K562 (cell line): Measurements from ENCODE around the gene TUBE1. TPM values are rescaled to one million over a fixed set of nuclear protein-coding genes. Genes with fewer than 3 reads are reported as not detected.

Source experiments
- ATAC-seq: fragments of 200-7000 bp; cut with Tn5 transposase; 3 replicates; pipeline ENCODE4 v1.9.1; 2020; ENCODE audit warnings: moderate library complexity
- BruUV-seq: library from RNA; stranded (reverse); fragments of 400-500 nt; replicated peaks from 2 replicates; lab custom pipeline; 2021; lab: Mats Ljungman, UMichigan
- CTCF ChIA-PET: fragments of 300-600 bp; formaldehyde crosslinking; extraction: SDS; loops from one replicate; lab custom pipeline; 2021; ENCODE audit warnings: low intra/inter-chr PET ratio; lab: Yijun Ruan, JAX
- POLR2A ChIA-PET: fragments of 300-600, 350-650 bp; sonication (Branson Sonifier 250); formaldehyde crosslinking; extraction: SDS; loops from one replicate; lab custom pipeline; 2021; ENCODE audit warnings: antibody characterized with exemption, inconsistent platforms; lab: Yijun Ruan, JAX
- DNase-seq, 4 experiments: peaks; one replicate each; pipeline versions ENCODE4 v3.0.0 to v3.0.0-alpha.2; 2011 to 2018; ENCODE audit warnings: low spot score in 3 of 4, mixed read lengths in 3 of 4; ENCODE audit errors: extremely low read depth in 1 of 4
- FAIRE-seq: peaks from 2 replicates; lab custom pipeline; 2011; peaks lifted over from hg19 to GRCh38; lab: Jason Lieb, UNC
- H2AFZ ChIP-seq: 2 replicates; pipeline ENCODE4 v1.6.0; 2011; ENCODE audit warnings: low read depth, low read length, control low read depth, inconsistent platforms
- H3K27ac ChIP-seq: fragments of 200-600 bp; 3 replicates; pipeline ENCODE4 v1.8.0; 2011; ENCODE audit warnings: low read depth, mild to moderate bottlenecking, control low read depth, inconsistent platforms, low read length, moderate library complexity, mixed read lengths; ENCODE audit errors: extremely low read depth
- H3K27me3 ChIP-seq, 2 experiments: fragments of 300-600 bp in 1 of 2; 2 replicates in 1 of 2; 3 replicates in 1 of 2; pipeline versions ENCODE4 v1.6.0 to v1.8.0; 2011; ENCODE audit warnings: inconsistent platforms in 2 of 2, low read length in 2 of 2, mild to moderate bottlenecking in 1 of 2, mixed read lengths in 1 of 2, moderate library complexity in 1 of 2; ENCODE audit not compliant: control insufficient read depth in 2 of 2, insufficient read depth in 2 of 2
- H3K36me3 ChIP-seq: fragments of 300-600 bp; 3 replicates; pipeline ENCODE4 v1.8.0; 2011; ENCODE audit warnings: mild to moderate bottlenecking, low read length, inconsistent platforms; ENCODE audit not compliant: control insufficient read depth, insufficient read depth
- H3K4me1 ChIP-seq, 2 experiments: fragments of 200-600 bp in 1 of 2; replicated peaks in 1 of 2; 2 replicates in 1 of 2; 3 replicates in 1 of 2; pipeline versions ENCODE4 v1.5.1 to v1.8.0; 2011; ENCODE audit warnings: inconsistent platforms in 2 of 2, low read length in 2 of 2, mild to moderate bottlenecking in 1 of 2, mixed read lengths in 1 of 2, moderate library complexity in 1 of 2; ENCODE audit not compliant: control insufficient read depth in 2 of 2, insufficient read depth in 2 of 2
- H3K4me2 ChIP-seq: 2 replicates; pipeline ENCODE4 v1.6.1; 2011; ENCODE audit warnings: low read length, control low read depth, inconsistent platforms, mixed read lengths; ENCODE audit not compliant: insufficient read depth
- H3K4me3 ChIP-seq: fragments of 200-600 bp; sonication (generic), shearing (Covaris generic); 2 replicates; pipeline ENCODE4 v1.5.1; 2016; ENCODE audit warnings: control low read depth, inconsistent platforms
- H3K79me2 ChIP-seq: fragments of 200-600 bp; 3 replicates; pipeline ENCODE4 v1.8.0; 2011; ENCODE audit warnings: low read length, inconsistent platforms; ENCODE audit not compliant: control insufficient read depth, insufficient read depth
- H3K9ac ChIP-seq, 2 experiments: 2 replicates each; pipeline versions ENCODE4 v1.6.0 to v1.6.1; 2011; ENCODE audit warnings: low read depth in 2 of 2, low read length in 2 of 2, control low read depth in 1 of 2, inconsistent platforms in 1 of 2, mild to moderate bottlenecking in 1 of 2, mixed read lengths in 1 of 2; ENCODE audit not compliant: insufficient read depth in 1 of 2
- H3K9me1 ChIP-seq: one replicate; pipeline ENCODE4 v1.6.0; 2011; ENCODE audit warnings: inconsistent platforms, mild to moderate bottlenecking, low read length, moderate library complexity; ENCODE audit not compliant: control insufficient read depth, insufficient read depth
- H3K9me3 ChIP-seq: replicated peaks from 2 replicates; pipeline ENCODE4 v1.5.1; 2011; ENCODE audit warnings: low read depth, low read length, inconsistent platforms; ENCODE audit not compliant: control insufficient read depth, insufficient read depth
- H4K20me1 ChIP-seq: replicated peaks from 2 replicates; pipeline ENCODE4 v1.6.1; 2011; ENCODE audit warnings: low read length, inconsistent platforms, mixed read lengths; ENCODE audit not compliant: control insufficient read depth, insufficient read depth
- EHMT2 ChIP-seq: fragments of 450-650 bp; IDR thresholded peaks from 2 replicates; pipeline ENCODE4 v1.6.1; 2018; ENCODE audit warnings: antibody characterized with exemption
- JUND ChIP-seq, 2 experiments: IDR thresholded peaks; 2 replicates in 1 of 2; 3 replicates in 1 of 2; pipeline ENCODE4 v1.6.1; 2011; ENCODE audit warnings: borderline replicate concordance in 2 of 2, low read depth in 2 of 2, low read length in 2 of 2, improper control_type of control experiment in 1 of 2, missing biosample characterization in 1 of 2, missing genetic modification characterization in 1 of 2, missing genetic modification reagents in 1 of 2
- SREBF2 ChIP-seq: sonication (generic); formaldehyde crosslinking; IDR thresholded peaks from 2 replicates; pipeline ENCODE4 v1.4.0; 2020; ENCODE audit warnings: mild to moderate bottlenecking, missing genetic modification reagents
- TRIM28 ChIP-seq: fragments of 450-650 bp; IDR thresholded peaks from 2 replicates; pipeline ENCODE4 v1.6.1; 2017
- ZNF707 ChIP-seq: fragments of 250-450 bp; sonication (Bioruptor Pico); conservative IDR thresholded peaks from 2 replicates; pipeline ENCODE4 v1.8.0; 2022; ENCODE audit warnings: inconsistent platforms, mild to moderate bottlenecking, moderate library complexity
- WGBS: fragments of 100-300 bp; shearing (Covaris generic); methylation state at CpG from one replicate; pipeline ENCODE4 v1.1.6; 2016; ENCODE audit warnings: low coverage, mixed read lengths; ENCODE audit not compliant: insufficient coverage; ENCODE audit errors: missing lambda C conversion rate; 5-methylcytosine and 5-hydroxymethylcytosine counted together
- in situ Hi-C: fragments of 300-500 bp; cut with MboI; formaldehyde crosslinking; loops from 4 replicates; pipeline ENCODE4 v1.15.0; 2018; ENCODE audit warnings: inconsistent platforms, mixed read lengths
- intact Hi-C: fragments of 100-400 bp; cut with micrococcal nuclease; formaldehyde crosslinking; loops from 2 replicates; pipeline ENCODE4 v1.14.2; 2022
- polyA plus RNA-seq, 8 experiments: library from polyadenylated mRNA; depleted of rRNA in 4 of 8; stranded (reverse) in 5 of 8; unstranded in 3 of 8; fragments of >200 nt; fragmentation: Nextera tagmentation in 2 of 8; fragmentation: Illumina TruSeq in 1 of 8; extraction: Ambion mirVana in 2 of 8; extraction: Trizol in 1 of 8; gene quantifications; 2 replicates each; pipeline versions ENCODE4 v1.2.1 to v1.2.3, GENCODE V29; 2011 to 2014; ENCODE audit warnings: inconsistent platforms in 1 of 8, missing spikeins in 1 of 8
- total RNA-seq, 7 experiments: library from RNA; depleted of rRNA in 6 of 7; stranded (reverse); fragments of >200 nt in 6 of 7; fragmentation: Illumina TruSeq in 2 of 7; extraction: Trizol in 2 of 7; gene quantifications; 2 replicates each; pipeline versions ENCODE4 v1.2.1 to v1.2.3, GENCODE V29; 2011 to 2021; ENCODE audit warnings: low replicate concordance in 1 of 7
- TF ChIP-seq, protein P1 (sequence below): fragments of 200-800 bp; sonication (Bioruptor generic); IDR thresholded peaks from 2 replicates; pipeline ENCODE4 v1.6.1; 2017; ENCODE audit warnings: missing genetic modification characterization, missing compliant biosample characterization
- TF ChIP-seq, protein P2 (sequence below), 2 experiments: IDR thresholded peaks; 2 replicates each; pipeline ENCODE4 v1.6.1; 2012; ENCODE audit warnings: improper control_type of control experiment in 2 of 2, low read depth in 2 of 2, low read length in 2 of 2, borderline replicate concordance in 1 of 2
- TF ChIP-seq, protein P3 (sequence below): IDR thresholded peaks from 2 replicates; pipeline ENCODE4 v1.6.1; 2014; ENCODE audit warnings: antibody characterized with exemption
- TF ChIP-seq, protein P4 (sequence below): IDR thresholded peaks from 2 replicates; pipeline ENCODE4 v1.6.1; 2011; ENCODE audit not compliant: insufficient read length; ENCODE audit errors: extremely low read depth

Gene TUBE1
- total and polyA plus RNA-seq, 9 of the 15 experiments (the other 6 are each of a cell fraction or from before 2014, with no cell fraction given): 18.9 to 58.4 (median 30.8) TPM

DNA sequence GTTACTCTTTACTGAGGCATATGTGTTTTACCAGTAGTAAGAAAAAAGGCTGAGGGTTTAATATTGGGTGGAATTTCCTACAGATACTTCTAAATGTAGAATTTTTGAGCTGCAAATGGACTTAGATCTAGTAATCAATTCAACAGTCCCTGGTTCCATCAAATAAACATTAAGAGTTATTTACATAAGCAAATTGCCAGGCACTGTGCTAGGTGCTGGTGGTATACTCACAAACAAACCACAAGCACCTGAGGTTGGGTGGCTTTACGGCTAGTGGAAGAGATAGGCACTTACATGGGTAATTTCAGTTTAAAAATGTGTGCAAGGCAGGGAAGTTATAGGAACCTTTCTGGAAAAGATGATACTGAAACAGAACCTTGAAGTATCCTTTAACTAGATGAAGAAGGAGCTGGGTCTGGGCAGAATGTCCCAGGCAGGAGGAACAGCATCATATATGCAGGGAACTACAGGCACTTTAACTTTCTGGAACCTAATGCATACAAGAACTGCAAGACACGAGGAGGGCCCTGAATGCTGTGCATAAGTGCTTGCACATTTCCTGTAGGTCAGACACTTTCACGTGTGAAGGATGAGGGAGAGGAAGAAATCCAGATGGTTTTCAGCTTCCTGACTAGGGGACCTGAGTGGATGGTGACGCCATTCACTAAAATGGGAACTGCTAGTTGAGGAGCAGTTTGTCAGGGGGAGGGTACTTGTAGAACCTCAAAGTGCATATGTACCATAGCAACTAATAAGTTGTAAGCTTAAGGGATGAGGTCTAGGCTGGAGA lies 28.8 kb downstream of the TUBE1 start:
- Histone ChIP-seq H3K36me3 (no peaks in the 10 kb centered on the region), H3K4me1 (peaks cover 0 to 5% of the 10 kb centered on the region in 2 experiments; a peak in 1 of 5 replicates), H3K79me2 (no peaks in the 10 kb centered on the region), H3K27ac (no peak overlapping the region), H3K9ac (no peak overlapping the region), H3K4me3 (no peak overlapping the region), H3K9me3 (no peaks in the 10 kb centered on the region), H3K4me2 (no peak overlapping the region), H4K20me1 (no peaks in the 10 kb centered on the region), H3K27me3 (peaks cover 8 to 20% of the 10 kb centered on the region in 2 experiments), H3K9me1 (no peaks in the 10 kb centered on the region), H2AFZ (no peak overlapping the region)
- intact Hi-C loops: no loop called here
- no TSS peak for BruUV-seq
- no peak for TF ChIP-seq EHMT2
- no peak for TF ChIP-seq TRIM28
- TF ChIP-seq, protein P1, sequence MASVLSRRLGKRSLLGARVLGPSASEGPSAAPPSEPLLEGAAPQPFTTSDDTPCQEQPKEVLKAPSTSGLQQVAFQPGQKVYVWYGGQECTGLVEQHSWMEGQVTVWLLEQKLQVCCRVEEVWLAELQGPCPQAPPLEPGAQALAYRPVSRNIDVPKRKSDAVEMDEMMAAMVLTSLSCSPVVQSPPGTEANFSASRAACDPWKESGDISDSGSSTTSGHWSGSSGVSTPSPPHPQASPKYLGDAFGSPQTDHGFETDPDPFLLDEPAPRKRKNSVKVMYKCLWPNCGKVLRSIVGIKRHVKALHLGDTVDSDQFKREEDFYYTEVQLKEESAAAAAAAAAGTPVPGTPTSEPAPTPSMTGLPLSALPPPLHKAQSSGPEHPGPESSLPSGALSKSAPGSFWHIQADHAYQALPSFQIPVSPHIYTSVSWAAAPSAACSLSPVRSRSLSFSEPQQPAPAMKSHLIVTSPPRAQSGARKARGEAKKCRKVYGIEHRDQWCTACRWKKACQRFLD (CRISPR knock-in tag): no peak
- TF ChIP-seq JUND (IDR thresholded peaks at IDR 0.05; ENCODE audit: borderline replicate concordance, low read depth, low read length): no peak
- no peak for TF ChIP-seq JUND (tag; IDR thresholded peaks at IDR 0.05; ENCODE audit: borderline replicate concordance, low read depth, low read length)
- TF ChIP-seq, protein P2, sequence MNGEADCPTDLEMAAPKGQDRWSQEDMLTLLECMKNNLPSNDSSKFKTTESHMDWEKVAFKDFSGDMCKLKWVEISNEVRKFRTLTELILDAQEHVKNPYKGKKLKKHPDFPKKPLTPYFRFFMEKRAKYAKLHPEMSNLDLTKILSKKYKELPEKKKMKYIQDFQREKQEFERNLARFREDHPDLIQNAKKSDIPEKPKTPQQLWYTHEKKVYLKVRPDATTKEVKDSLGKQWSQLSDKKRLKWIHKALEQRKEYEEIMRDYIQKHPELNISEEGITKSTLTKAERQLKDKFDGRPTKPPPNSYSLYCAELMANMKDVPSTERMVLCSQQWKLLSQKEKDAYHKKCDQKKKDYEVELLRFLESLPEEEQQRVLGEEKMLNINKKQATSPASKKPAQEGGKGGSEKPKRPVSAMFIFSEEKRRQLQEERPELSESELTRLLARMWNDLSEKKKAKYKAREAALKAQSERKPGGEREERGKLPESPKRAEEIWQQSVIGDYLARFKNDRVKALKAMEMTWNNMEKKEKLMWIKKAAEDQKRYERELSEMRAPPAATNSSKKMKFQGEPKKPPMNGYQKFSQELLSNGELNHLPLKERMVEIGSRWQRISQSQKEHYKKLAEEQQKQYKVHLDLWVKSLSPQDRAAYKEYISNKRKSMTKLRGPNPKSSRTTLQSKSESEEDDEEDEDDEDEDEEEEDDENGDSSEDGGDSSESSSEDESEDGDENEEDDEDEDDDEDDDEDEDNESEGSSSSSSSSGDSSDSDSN (IDR thresholded peaks at IDR 0.05; ENCODE audit: borderline replicate concordance in 1 of 2, low read depth in 2 of 2, low read length in 2 of 2): no peak
- TF ChIP-seq, protein P3, sequence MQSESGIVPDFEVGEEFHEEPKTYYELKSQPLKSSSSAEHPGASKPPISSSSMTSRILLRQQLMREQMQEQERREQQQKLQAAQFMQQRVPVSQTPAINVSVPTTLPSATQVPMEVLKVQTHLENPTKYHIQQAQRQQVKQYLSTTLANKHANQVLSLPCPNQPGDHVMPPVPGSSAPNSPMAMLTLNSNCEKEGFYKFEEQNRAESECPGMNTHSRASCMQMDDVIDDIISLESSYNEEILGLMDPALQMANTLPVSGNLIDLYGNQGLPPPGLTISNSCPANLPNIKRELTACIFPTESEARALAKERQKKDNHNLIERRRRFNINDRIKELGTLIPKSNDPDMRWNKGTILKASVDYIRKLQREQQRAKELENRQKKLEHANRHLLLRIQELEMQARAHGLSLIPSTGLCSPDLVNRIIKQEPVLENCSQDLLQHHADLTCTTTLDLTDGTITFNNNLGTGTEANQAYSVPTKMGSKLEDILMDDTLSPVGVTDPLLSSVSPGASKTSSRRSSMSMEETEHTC: no peak
- no peak for TF ChIP-seq SREBF2 (CRISPR knock-in tag)
- no peak for TF ChIP-seq ZNF707 (CRISPR knock-in tag)
- TF ChIP-seq, protein P4, sequence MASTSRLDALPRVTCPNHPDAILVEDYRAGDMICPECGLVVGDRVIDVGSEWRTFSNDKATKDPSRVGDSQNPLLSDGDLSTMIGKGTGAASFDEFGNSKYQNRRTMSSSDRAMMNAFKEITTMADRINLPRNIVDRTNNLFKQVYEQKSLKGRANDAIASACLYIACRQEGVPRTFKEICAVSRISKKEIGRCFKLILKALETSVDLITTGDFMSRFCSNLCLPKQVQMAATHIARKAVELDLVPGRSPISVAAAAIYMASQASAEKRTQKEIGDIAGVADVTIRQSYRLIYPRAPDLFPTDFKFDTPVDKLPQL: no peak
- ChIA-PET CTCF (no interaction called here), POLR2A (no interaction called here)
- ATAC-seq: no peak
- no peak for FAIRE-seq
- in situ Hi-C loops: no loop called here
- WGBS: 1% methylated on average over 4 of the region's 4 CpGs
- no peak for DNase-seq
